Adipose tissue (tissue), 3 donors: Measurements from ENCODE around the gene SNX25. TPM values are rescaled to one million over a fixed set of nuclear protein-coding genes. Genes with fewer than 3 reads are reported as not detected.
"Not testable (repeated sequence)": the region's sequence is repeated elsewhere in the genome, so short reads cannot be mapped to it uniquely, and the experiment has no call there.

Experiments
- H3K27ac ChIP-seq: one replicate; pipeline ENCODE4 v1.5.1; 2013; ENCODE audit warnings: low read depth, low read length
- WGBS, 3 donors: extraction: QIAGEN DNeasy Blood & Tissue Kit; methylation state at CpG; one replicate each; pipeline ENCODE4 v1.1.7; 2013; 5-methylcytosine and 5-hydroxymethylcytosine counted together
- polyA plus RNA-seq, 3 donors: library from polyadenylated mRNA; stranded (reverse); fragments of 200-250 nt; gene quantifications; one replicate each; pipeline ENCODE4 v1.2.3, GENCODE V29; 2013
- donor health status: healthy with polysubstance abuse.
- donor health status: Bipolar disorder and iron deficiency.
- donor health status: healthy.

SNX25 gene
- polyA plus RNA-seq, 3 donors, result 4.3 to 7.4 (median 5.5) TPM

DNA sequence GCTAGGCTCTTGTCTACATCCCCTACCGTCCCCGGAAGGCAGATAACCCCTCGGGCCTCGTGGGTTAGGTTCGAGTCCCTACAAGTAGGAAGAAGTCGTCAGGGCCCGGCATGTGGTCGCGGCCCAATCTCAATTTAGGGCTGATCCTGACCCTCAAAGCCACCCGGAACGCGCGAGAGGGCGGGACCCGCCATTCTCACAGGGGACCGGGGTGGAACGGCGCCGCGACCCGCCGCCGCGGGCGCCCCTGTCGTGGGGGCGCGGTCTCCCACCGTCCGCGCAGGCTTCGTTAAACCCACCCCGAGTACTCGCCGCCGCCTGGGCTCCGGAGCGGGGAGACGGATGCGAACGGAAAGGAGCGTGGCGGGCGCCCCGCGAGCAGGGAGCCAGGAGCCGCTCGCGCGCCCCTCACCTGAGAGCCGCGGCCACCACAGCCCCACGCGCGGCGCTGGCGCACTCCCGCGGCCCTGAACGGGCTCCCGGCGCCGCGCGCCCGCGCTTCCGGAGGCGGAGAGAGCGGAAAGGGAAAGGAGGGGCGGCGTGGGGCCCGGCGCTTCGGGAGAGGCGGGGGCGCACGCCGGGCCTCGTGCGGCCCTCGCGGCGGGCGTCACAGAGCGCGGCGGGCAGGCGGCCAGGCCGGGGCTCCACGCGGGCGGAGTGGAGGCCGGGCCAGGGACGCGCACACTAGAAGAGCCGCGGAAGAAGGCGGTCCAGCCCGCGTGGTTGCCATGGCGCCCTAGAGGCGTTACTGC, 5.7 kb upstream of the SNX25 start, which contains the start of gene CFAP97:
Gene CFAP97, minus strand, starts transcription at position 515 of the 752 bp plus-strand sequence. CDS start 12,804 bp downstream, outside the sequence.
- 0% methylated on average over 68 to 103 of the region's 103 CpGs for WGBS, 3 donors
- H3K27ac ChIP-seq, result peak within 1 kb of the TSS; percentile 83

DNA sequence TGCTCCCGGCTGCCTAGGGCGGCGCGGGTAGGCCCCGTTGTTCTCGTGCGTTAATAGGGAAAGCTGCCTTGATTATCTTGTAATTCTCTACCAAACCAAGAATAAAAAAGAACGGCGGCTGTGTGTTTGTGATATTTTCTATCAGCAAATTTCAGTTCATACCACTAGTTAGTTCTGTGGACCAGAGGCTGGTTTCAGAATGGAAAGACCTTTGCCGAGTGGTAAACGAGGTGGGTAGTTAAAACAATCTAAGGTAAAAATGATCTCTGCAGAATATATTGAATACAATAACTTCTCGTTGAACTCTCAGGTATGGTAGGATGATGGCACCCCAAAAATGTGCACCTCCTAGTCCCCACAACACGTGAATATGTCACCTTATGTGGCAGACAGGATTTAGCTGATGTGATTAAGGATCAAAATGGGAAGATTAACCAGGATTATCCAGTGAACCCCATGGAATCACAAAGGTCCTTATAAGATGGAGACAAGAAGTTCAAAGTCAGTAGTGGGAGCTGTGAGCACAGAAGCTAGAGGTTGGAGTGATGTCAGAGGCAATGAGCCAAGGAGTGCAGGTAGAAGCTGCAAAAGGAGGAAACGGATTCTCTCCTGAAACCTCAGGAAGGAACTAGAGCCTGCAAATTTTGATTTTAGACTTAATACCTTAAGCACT, 5.0 kb upstream of the SNX25 start:
- H3K27ac ChIP-seq, result no peak overlapping the region
- WGBS, 3 donors, result 3 to 4% (median 4%) methylated on average over 14 of the region's 14 CpGs

DNA sequence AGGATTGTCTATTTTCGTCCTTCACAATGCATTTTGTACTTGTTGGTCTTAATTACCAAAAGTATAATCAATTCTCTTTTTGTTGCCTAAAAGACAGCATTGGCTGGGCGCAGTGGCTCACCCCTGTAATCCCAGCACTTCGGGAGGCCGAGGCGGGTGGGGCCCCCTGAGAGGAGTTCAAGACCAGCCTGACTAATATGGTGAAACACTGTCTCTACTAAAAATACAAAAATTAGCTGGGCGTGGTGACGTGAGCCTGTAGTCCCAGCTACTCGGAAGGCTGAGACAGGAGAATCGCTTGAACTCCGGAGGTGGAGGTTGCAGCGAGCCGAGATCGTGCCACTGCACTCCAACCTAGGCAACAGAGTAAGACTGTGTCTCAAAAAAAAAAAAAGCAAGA, 4.3 kb upstream of the SNX25 start:
- WGBS, 3 donors, result 93 to 95% (median 94%) methylated on average over 13 of the region's 13 CpGs
- H3K27ac ChIP-seq, result not testable (repeated sequence)

DNA sequence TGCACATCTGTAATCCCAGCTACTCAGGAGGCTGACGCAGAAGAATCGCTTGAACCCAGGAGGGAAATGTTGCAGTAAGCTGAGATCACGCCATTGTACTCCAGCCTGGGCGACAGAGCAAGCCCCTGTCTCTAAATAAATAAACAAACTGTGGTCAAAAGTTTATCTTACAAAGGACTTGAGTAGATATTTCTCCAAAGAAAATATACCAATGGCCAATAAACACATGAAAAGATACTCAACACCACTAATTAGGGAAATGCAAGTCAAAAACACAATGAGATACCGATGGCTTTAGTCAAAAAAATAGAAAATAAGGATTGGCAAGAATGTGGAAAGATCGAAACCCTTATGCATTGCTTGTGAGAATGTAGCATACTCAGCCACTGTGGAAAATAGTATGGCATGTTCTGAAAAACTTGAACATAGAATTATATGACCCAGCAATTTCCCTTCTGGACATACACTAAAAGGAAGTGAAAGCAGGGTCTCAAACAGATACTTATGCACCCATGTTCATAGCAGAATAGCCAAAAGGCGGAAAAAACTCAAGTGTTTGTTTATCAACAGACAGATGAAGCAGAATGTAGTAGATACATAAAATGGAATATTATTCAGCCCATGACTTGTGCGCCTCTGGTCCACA, 3.6 kb upstream of the SNX25 start:
- no peak overlapping the region for H3K27ac ChIP-seq
- 94 to 97% (median 96%) methylated on average over 8 of the region's 8 CpGs for WGBS, 3 donors

DNA sequence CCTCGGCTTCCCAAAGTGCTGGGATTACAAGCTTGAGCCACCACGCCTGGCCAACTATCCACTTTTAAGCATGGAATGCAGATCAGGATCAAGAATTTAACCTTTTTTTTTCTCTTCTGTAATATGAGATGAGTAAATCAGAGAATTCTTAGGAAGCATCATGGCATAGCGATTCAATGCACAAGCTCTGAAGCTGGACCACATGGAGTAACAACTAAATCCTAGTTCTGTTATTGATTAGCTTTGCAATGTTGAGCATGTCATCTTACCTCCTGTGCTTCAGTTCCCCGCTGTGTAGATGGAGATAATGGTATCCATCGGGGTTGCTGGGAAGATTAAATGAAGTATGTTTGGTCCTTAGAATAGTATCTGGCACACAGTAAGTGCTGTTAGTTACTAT, 1.9 kb upstream of the SNX25 start:
- 93 to 97% (median 94%) methylated on average over 5 of the region's 5 CpGs for WGBS, 3 donors
- no peak overlapping the region for H3K27ac ChIP-seq

DNA sequence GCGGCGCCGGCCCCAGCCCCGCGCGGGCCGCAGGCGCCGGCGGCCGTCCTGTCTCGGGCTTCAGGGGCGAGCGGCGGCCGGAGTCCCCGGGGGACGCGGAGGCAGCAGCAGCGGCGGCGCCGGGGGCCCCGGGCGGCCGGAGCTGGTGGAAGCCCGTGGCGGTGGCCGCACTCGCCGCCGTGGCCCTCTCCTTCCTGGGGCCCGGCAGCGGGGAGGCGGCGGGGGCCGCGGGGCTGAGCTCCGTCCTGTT, 379 bp downstream of the SNX25 start:
- H3K27ac ChIP-seq, result peak overlapping the region; percentile 56
- 0 to 1% (median 0%) methylated on average over 22 to 38 of the region's 39 CpGs for WGBS, 3 donors

DNA sequence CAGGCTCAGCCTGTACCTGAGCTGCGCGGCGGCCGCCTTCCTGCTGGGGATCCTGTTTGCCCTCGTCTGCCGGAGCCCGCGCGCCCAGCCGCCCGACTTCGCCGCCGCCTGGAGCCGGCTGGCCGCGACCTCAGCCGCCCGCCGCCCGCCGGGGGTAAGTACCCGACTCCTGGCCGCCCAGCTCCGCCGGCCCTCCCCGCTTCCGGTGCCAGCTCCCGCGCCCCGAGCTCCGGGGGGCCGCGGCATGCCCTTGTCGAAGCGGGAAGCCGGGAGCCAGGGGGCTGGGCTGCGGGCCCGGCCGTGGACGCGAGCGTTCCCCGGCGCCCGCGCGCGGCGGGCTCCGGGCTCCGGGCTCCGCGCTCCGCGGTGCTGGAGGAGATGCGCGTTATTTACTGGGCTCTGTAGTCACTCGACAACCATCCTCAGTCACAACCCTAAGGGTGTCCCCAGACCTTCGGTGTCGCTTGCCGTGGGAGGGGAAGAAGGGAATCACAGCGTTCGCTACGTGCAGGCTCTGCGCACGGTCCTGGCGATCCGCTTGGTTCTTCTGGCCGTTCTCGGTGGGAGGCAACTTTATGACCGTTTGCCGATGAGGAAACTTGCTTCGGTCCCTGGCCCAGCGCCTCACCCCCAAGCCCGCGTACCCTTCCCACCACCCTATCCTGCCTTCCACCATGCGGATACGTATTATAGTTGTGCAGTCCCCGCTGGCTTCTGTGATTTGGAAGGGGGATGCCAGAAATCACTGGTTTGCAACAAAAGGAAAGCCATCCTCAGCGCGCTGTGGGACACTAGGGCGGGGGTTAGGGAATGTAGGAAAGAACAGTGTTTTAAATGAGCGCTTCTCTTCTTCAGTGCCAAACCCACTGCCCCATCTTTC, 944 bp downstream of the SNX25 start:
- WGBS, 3 donors, result 0 to 1% (median 1%) methylated on average over 76 to 84 of the region's 84 CpGs
- no peak overlapping the region for H3K27ac ChIP-seq

DNA sequence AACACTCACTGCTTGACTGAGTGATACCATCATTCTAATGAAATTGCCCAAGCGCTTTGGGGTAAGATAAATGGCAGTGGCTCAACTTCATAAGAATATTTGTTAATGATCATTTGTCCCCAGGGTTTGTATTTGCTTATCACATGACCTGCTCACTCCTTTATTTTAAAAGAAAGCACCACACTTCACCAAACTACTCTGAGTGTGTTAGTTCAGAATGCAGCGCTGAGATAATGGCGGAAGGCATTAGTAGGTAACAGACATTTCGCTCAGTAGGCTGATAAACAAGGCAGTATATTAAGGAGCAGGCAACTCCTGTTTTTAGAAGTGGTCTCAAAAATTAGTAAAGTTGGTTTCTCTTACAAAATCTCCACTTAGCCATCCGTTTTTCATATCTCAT, 1.6 kb downstream of the SNX25 start:
- H3K27ac ChIP-seq, result no peak overlapping the region
- WGBS, 3 donors, result 25 to 69% (median 56%) methylated on average over 5 of the region's 5 CpGs

DNA sequence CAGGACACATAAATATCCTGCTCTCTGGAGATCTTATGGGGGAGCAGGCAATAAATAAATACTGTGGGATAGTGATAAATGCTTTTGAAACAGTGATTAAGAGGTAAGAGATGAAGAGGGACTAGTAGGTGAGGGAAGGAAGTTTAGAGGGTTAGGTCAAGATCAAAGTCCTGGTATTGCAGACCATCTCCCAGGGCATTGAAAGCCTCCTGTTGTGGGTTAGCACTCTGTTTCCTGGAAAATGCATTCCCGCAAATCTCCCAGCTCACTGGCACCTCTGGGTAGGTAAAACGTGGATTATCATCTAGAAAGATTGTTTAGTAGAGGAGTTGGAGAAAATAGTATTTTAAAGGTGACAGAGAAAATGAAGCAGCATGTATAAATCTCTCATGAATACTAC, 2.2 kb downstream of the SNX25 start:
- WGBS, 3 donors, result 26 to 71% (median 62%) methylated on average over 2 of the region's 2 CpGs
- no peak overlapping the region for H3K27ac ChIP-seq

DNA sequence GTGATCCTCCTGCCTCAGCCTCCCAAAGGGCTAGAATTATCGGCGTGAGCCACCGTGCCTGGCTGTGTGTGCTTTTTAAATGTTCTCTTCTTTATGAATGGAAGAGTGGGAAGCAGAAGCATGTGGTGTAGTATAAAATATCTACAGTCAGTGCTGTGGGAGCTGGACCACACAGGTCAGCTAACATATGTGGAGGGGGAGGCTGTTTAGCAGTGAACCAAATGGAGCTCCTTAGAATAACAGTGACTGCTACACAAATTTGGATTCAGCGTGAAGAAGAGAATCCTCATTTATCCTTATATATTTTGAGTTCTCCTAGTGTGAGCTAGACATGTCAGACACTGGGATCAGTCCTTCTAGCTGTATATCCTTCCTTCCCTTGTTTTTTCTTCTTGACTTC, 3.2 kb downstream of the SNX25 start:
- no peak overlapping the region for H3K27ac ChIP-seq
- 93 to 99% (median 94%) methylated on average over 4 of the region's 4 CpGs for WGBS, 3 donors

DNA sequence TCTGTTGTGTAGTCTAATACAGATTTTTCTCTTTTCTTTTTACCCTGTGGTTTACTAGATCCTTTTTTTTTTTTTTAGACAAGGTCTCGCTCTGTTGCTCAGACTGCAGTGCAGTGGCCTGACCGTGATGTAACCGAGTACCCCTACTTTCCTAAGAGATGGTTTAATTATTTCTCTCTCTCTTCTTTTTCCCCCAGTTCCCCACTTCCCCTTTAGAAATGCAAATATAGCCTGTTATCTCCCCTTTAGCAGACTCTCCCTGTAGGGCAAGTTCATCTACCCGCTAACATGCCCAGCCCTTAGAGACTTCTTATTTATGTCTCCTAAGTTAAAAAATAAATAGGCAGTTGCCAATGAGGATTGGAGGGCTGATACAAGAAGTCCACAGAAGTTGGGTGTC, 4.5 kb downstream of the SNX25 start:
- H3K27ac ChIP-seq, result no peak overlapping the region
- 56 to 84% (median 63%) methylated on average over 4 of the region's 4 CpGs for WGBS, 3 donors

DNA sequence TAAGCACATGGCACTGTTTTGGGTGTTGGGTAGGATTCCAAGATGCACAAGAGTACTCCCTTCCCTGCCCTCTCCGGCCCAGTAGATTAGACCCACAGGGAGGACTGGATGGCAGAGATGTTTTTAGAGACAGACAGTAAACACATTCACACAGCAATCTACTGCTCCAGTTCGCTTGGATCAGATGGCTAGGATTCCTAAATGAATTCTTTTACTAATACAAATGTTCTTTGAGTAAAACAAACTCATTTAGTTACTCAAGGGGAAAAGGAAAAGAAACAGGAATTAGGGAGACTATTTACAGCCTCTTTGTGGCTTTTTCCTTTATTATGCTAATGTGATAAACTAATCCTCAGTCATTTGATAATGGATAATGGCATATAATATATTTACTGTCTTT, 5.9 kb downstream of the SNX25 start:
- no peak overlapping the region for H3K27ac ChIP-seq

DNA sequence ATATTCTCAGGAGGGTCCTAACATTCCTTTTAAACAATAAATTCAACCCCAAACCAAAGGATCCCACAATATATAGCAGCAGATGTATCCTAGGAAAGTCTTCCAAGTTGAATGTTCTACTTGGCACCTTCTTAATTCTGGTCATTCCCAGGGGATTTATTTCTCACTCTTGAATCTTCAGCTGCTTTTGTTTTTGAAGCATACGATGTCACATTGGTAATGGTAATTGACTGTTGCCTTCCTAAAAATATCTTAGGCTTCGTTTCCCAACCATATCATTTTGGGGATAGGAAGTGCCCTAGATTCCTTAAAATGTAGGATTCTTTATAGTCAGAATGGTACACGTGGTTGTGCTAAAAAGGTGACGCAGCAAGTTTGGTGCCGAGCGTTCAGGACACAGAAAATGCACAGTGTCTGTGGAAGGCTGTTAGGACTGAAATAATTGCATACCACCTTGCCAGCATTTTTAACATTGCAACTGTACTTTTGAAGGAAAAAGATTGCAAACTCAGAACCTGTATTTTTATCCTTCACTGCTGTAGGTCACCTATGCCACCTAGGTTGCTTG, 8.1 kb downstream of the SNX25 start:
- 69 to 84% (median 72%) methylated on average over 6 of the region's 6 CpGs for WGBS, 3 donors
- H3K27ac ChIP-seq, result no peak overlapping the region

More for the DNA sequence above, 5.9 kb downstream of the SNX25 start:
- WGBS, 3 donors, result 74 to 85% (median 74%) methylated on average over 2 of the region's 2 CpGs

DNA sequence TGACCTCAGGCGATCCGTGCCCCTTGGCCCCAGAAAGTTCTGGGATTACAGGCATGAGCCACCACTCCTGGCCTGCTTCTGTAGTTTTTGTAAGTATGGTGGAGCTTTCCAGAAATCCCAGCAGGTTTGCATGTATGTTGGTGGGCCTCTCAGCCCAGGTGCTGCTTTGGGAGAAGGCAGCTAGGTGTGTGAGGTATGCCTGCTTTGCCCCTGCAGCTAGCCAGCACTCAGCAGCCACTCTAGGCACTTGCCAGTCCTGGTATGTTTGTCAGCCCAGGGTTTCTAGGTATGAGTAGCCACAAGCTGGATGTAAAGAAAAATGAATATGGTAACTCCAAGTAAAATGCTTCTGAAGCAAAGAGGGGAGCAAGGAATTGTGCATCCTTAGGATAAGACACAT, 8.9 kb downstream of the SNX25 start:
- WGBS, 3 donors, result 98 to 100% (median 100%) methylated on average over 2 of the region's 2 CpGs
- no peak overlapping the region for H3K27ac ChIP-seq

DNA sequence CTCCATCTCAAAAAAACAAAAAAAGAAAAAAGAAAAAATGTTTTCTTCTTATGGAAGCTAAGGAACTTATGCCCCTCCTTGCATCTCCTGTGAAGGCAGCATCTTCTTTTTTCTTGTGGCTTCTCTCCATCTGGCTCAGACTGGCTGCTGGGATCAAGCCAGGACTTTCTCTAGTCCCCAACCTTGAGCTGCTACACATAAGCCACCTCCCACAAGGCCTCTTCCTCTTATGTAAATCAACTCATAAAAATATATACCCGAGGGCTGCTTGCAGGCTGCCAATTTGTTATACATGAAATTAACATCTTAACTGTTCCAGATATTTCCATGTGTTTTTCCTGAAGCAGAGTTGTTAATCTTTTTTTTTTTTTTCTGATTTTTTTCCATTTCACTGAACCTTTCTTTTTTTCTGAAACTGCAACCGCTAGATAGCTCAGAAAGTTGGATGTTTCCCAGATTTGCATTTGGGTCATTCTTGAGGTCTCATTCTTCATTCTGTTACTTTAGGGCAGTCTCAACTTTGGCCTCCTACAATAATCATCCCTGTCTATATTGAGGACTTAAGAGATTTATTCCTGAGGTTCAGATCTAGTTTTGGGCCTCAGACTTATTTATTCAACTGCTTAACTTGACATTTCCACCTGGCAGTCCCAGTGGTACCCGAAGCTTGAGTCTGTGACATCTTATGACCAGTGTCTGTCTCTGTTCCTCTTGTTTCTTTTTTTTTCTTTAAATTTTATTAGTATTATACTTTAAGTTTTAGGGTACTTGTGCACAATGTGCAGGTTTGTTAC, 10.3 kb downstream of the SNX25 start:
- H3K27ac ChIP-seq, result no peak overlapping the region
- 30 to 48% (median 42%) methylated on average over 3 of the region's 3 CpGs for WGBS, 3 donors

DNA sequence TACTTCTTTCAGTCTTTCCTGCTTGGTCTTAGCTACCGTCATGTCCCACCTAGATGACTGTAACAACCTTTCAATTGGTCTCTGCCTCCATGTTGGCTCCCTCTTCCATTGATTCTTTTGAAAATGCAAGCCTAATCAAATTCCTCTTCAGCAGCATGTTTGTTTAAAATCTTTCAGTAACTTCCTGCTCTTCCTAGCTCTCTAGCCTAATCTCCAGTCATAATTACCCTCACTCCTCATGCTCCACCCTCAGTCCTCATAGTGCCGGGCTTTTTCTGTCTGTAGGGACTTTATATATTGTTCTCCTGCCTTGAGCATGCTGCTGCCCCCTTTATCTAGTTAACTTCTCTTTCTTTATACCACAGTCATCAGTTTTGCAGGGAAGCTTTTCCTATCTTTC, 12.1 kb downstream of the SNX25 start:
- 83 to 85% (median 84%) methylated on average over 2 of the region's 2 CpGs for WGBS, 3 donors
- no peak overlapping the region for H3K27ac ChIP-seq

DNA sequence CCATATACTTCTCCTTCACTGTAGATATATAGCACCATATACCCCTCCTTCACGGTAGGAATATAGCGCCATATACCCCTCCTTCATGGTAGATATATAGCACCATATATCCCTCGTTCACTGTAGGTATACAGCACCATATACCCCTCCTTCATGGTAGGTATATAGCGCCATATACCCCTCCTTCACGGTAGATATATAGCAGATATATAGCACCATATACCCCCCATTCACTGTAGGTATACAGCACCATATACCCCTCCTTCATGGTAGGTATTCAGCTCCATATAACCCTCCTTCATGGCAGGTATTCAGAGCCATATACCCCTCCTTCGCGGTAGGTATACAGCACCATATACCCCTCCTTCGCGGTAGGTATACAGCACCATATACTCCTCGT, 12.5 kb downstream of the SNX25 start:
- WGBS, 3 donors, result 42 to 97% (median 79%) methylated on average over 6 to 10 of the region's 10 CpGs
- H3K27ac ChIP-seq, result no peak overlapping the region

DNA sequence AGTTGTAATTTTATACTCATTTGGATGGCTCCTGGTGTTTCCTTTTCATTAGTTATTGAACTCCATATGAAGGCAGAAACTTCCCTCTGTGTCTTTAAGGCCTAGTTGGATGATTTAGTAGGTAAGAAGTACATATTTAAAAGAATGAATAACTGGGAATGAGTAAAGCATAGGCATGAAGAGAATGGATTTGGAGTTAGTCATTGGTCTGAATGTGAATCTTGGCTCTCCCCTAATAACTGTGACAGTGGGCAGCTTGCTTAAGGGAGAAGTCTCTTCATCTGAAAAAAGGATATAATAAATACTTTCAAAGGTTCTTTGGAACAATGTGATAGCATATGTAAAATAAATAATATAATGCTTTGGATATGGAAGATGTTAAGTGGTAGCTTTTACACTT, 13.2 kb downstream of the SNX25 start:
- no peak overlapping the region for H3K27ac ChIP-seq
